GM12891 (cell line): Measurements from ENCODE around the gene HDLBP.
"Not testable (repeated sequence)": the region's sequence is repeated elsewhere in the genome, so short reads cannot be mapped to it uniquely, and the experiment has no call there.

Experiments used
- DNase-seq: peaks from one replicate; pipeline ENCODE4 v3.0.0; 2011; ENCODE audit warnings: low spot score; ENCODE audit not compliant: insufficient read length
- FAIRE-seq: peaks from 2 replicates; lab custom pipeline; 2011; peaks lifted over from hg19 to GRCh38; lab: Jason Lieb, UNC
- PAX5 ChIP-seq: IDR thresholded peaks from 2 replicates; pipeline ENCODE4 v1.6.1; 2011; ENCODE audit warnings: low read length, moderate library complexity, mild to moderate bottlenecking; ENCODE audit not compliant: insufficient read depth, severe bottlenecking
- POLR2A ChIP-seq: IDR thresholded peaks from 2 replicates; pipeline ENCODE4 v1.6.1; 2011; ENCODE audit warnings: low read depth, low read length, control low read depth
- POLR2AphosphoS5 ChIP-seq: IDR thresholded peaks from 2 replicates; pipeline ENCODE4 v1.6.1; 2011; ENCODE audit warnings: low read depth, low read length, control low read depth
- POU2F2 ChIP-seq: IDR thresholded peaks from 2 replicates; pipeline ENCODE4 v1.6.1; 2011; ENCODE audit warnings: low read depth, mild to moderate bottlenecking, control low read depth, low read length, moderate library complexity
- SPI1 ChIP-seq: IDR thresholded peaks from 2 replicates; pipeline ENCODE4 v1.6.1; 2011; ENCODE audit warnings: low read depth, low read length, control low read depth
- TAF1 ChIP-seq: IDR thresholded peaks from 2 replicates; pipeline ENCODE4 v1.6.1; 2011; ENCODE audit warnings: low read depth, low read length, control low read depth

Gene HDLBP

DNA sequence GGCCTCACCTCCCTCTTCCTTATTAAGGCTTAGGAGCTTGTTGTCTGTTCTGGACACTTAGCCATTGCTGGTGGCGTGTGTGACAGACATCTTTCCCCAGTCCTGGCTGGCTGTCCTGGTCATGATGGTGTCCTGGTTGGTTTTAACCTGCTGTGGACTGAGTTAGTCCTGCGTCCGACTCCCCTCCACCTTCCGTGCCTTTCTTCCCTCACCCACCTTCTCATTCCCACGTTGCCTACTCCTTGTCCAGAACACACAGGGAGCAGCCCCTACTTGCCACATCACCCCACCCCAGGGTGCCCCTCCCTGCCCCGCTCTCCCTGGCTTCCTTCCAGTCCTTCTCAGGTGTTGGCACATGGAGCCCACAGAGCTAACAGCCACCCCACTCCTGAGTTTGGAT, 117.5 kb downstream of the HDLBP start:
- TF ChIP-seq TAF1, result no peak
- TF ChIP-seq SPI1, result no peak
- no peak for TF ChIP-seq POLR2A
- TF ChIP-seq POLR2AphosphoS5, result no peak
- no peak for TF ChIP-seq PAX5
- no peak for TF ChIP-seq POU2F2
- DNase-seq (no peak), FAIRE-seq (no peak)

DNA sequence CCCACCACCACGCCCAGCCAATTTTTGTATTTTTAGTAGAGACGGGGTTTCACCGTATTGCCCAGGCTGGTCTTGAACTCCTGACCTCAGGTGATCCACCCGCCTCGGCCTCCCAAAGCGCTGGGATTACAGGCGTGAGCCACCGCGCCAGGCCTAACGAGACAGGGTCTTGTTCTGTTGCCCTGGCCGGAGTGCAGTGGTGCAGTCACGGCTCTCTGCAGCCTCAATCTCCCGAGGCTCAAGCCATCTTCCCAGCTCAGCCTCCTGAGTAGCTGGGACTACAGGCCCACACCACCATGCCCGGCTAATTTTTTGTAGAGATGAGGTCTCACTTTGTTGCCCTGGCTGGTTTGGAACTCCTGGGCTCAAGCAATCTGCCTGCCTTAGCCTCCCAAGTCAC, 118.2 kb downstream of the HDLBP start:
- not testable (repeated sequence) for DNase-seq, FAIRE-seq

- no peak for DNase-seq
- TF ChIP-seq SPI1, result no peak
- no peak for TF ChIP-seq PAX5
- TF ChIP-seq POLR2AphosphoS5, result no peak
- no peak for TF ChIP-seq POLR2A
- TF ChIP-seq TAF1, result no peak
- no peak for TF ChIP-seq POU2F2
- FAIRE-seq, result no peak
Observed at GRCh38 chr2:241195506-241196130, 119.9 kb downstream of the HDLBP start.

DNA sequence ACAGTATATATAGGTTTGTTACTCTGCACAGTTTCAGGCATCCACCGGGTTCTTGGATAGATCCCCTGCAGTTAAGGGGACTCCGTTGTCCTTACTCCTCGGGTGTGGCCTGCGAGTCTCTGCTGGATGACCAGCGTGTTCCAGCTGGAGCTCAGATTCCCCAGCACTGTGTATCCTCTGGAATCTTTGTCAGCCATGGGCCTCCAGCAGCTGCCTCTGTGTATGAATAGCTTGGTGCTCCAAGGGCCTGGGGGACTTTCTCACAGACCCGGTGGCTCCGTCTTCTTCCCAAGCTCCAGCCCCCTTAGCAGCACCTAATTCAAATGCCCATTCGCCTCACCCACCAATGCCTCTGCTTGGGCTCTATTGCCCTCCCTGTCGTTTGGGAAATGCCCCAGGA, 120.7 kb downstream of the HDLBP start:
- TF ChIP-seq POLR2A (no peak), POLR2AphosphoS5 (no peak), TAF1 (no peak), SPI1 (no peak), PAX5 (no peak), POU2F2 (no peak)
- no peak for DNase-seq
- no peak for FAIRE-seq

DNA sequence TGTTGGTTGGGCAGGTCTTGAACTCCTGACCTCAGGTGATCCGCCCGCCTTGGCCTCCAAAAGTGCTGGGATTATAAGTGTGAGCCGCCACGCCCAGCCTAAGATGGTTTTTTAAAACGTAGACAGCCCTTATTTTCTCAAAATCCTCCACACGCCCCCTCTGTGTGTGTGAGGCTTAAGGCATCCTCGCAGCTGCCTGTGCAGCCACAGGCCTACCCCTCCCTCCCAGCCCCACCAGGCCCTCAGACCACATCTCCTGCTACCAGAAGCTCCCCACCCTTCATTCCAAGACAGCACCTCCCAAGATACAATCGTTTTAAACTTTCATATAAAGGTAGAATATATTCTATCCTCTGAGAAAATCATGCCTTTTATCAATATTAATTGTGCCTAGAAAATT, 122.2 kb downstream of the HDLBP start:
- FAIRE-seq (no peak), DNase-seq (no peak)
- TF ChIP-seq TAF1 (no peak), POLR2AphosphoS5 (no peak), PAX5 (no peak), SPI1 (no peak), POU2F2 (no peak), POLR2A (no peak)

GRCh38 chr2:241191081-241191480, 124.4 kb downstream of the HDLBP start:
- FAIRE-seq, result no peak
- TF ChIP-seq PAX5 (no peak), POLR2A (no peak), SPI1 (no peak), POU2F2 (no peak), POLR2AphosphoS5 (no peak), TAF1 (no peak)
- no peak for DNase-seq

- no peak for TF ChIP-seq POU2F2
- TF ChIP-seq TAF1, result no peak
- no peak for TF ChIP-seq PAX5
- TF ChIP-seq POLR2A, result no peak
- TF ChIP-seq POLR2AphosphoS5, result no peak
- no peak for TF ChIP-seq SPI1
- FAIRE-seq, result no peak
- DNase-seq, result no peak
Observed at GRCh38 chr2:241190291-241190981, 125.0 kb downstream of the HDLBP start.

- no peak for DNase-seq
- FAIRE-seq, result no peak
- TF ChIP-seq POU2F2, result no peak
- no peak for TF ChIP-seq PAX5
- TF ChIP-seq POLR2A, result no peak
- no peak for TF ChIP-seq TAF1
- no peak for TF ChIP-seq POLR2AphosphoS5
- TF ChIP-seq SPI1, result no peak
Observed at GRCh38 chr2:241189856-241190201, 125.6 kb downstream of the HDLBP start.

- no peak for TF ChIP-seq PAX5
- no peak for TF ChIP-seq POLR2AphosphoS5
- no peak for TF ChIP-seq SPI1
- TF ChIP-seq POU2F2, result no peak
- TF ChIP-seq TAF1, result no peak
- TF ChIP-seq POLR2A, result no peak
- DNase-seq (no peak), FAIRE-seq (no peak)
Observed at GRCh38 chr2:241189093-241189855, 126.2 kb downstream of the HDLBP start.
